Sigmoid colon (tissue), 3 donors: ENCODE measurements around the gene UST.

Experiments
- POLR2A ChIP-seq, 2 donors: fragments of 450-650 bp; IDR thresholded peaks; one replicate each; pipeline ENCODE4 v1.6.1; 2016; ENCODE audit warnings: antibody characterized with exemption in 2 of 2, mild to moderate bottlenecking in 2 of 2, moderate library complexity in 2 of 2
- TF ChIP-seq, protein P1 (sequence below), 4 experiments: fragments of 450-650 bp in 3 of 4; fragments of 200-600 bp in 1 of 4; IDR thresholded peaks; one replicate each; pipeline ENCODE4 v1.5.1; 2016 to 2019; ENCODE audit warnings: antibody characterized with exemption in 4 of 4, mild to moderate bottlenecking in 3 of 4, moderate library complexity in 2 of 4

- TF ChIP-seq POLR2A (IDR thresholded peaks at IDR 0.05) = no peak
- TF ChIP-seq, protein P1, sequence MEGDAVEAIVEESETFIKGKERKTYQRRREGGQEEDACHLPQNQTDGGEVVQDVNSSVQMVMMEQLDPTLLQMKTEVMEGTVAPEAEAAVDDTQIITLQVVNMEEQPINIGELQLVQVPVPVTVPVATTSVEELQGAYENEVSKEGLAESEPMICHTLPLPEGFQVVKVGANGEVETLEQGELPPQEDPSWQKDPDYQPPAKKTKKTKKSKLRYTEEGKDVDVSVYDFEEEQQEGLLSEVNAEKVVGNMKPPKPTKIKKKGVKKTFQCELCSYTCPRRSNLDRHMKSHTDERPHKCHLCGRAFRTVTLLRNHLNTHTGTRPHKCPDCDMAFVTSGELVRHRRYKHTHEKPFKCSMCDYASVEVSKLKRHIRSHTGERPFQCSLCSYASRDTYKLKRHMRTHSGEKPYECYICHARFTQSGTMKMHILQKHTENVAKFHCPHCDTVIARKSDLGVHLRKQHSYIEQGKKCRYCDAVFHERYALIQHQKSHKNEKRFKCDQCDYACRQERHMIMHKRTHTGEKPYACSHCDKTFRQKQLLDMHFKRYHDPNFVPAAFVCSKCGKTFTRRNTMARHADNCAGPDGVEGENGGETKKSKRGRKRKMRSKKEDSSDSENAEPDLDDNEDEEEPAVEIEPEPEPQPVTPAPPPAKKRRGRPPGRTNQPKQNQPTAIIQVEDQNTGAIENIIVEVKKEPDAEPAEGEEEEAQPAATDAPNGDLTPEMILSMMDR (IDR thresholded peaks at IDR 0.05) = no peak
Measured at GRCh38 chr6:149008741-149009140, 261.9 kb downstream of the UST start.
